ENCODE measurements around the gene SAMD8.

The SAMD8 gene

DNA sequence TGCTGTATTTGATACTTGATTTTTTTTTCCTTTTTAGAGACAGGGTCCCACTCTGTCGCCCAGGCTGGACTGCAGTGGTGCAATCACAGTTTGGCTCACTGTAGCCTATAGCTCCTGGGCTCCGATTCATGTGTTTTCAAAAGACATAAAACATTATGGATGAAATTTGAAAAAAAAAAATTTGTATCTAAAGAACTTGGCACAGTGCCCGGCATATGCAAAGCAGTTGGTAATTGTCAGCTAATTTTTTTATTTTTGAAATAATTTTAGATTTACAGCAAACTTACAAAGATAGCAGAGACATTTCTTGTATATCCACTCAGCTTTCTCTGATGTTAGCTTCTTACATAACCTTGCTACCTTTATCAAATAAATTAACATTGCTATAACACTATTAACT is 20.3 kb upstream of the SAMD8 start:
- Histone ChIP-seq H3K4me3 (ENCODE audit: low read depth, low read length) (no peak overlapping the region), H3K9me3 (no peaks in the 10 kb centered on the region)
- DNase-seq = no peak

DNA sequence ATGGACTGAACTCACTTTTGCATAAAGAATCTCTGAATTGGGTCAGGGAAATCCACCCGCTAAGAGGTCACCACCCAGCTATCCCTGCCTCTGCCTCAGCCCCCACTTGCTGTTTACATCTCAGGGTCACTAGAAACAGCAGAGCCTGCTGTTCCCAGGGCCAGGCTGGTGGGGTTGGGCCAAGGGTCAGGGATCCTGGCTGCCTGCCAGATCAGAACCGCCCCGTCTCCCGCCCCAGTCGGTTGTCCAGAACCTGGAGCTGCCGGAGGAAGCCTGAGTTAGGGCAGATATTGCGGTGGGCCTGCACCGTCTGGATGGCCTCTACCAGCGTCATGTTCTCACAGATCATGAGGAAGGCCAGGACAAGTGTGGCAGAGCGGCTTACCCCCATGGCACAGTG is 17.0 kb upstream of the SAMD8 start:
- no peak for DNase-seq
- H3K4me1 ChIP-seq = no peaks in the 10 kb centered on the region
- TF ChIP-seq, protein P1, sequence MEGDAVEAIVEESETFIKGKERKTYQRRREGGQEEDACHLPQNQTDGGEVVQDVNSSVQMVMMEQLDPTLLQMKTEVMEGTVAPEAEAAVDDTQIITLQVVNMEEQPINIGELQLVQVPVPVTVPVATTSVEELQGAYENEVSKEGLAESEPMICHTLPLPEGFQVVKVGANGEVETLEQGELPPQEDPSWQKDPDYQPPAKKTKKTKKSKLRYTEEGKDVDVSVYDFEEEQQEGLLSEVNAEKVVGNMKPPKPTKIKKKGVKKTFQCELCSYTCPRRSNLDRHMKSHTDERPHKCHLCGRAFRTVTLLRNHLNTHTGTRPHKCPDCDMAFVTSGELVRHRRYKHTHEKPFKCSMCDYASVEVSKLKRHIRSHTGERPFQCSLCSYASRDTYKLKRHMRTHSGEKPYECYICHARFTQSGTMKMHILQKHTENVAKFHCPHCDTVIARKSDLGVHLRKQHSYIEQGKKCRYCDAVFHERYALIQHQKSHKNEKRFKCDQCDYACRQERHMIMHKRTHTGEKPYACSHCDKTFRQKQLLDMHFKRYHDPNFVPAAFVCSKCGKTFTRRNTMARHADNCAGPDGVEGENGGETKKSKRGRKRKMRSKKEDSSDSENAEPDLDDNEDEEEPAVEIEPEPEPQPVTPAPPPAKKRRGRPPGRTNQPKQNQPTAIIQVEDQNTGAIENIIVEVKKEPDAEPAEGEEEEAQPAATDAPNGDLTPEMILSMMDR (IDR thresholded peaks at IDR 0.05; ENCODE audit: low read depth, low read length) = no peak
- no peak overlapping the region for H3K4me3 ChIP-seq (ENCODE audit: low read depth, low read length)
- no peaks in the 10 kb centered on the region for H3K9me3 ChIP-seq
- H3K36me3 ChIP-seq = no peaks in the 10 kb centered on the region
- no peaks in the 10 kb centered on the region for H3K27me3 ChIP-seq

More for the DNA sequence above, 20.3 kb upstream of the SAMD8 start:
- H3K36me3 ChIP-seq = no peaks in the 10 kb centered on the region
- H3K27me3 ChIP-seq = no peaks in the 10 kb centered on the region
- no peaks in the 10 kb centered on the region for H3K4me1 ChIP-seq
- TF ChIP-seq, protein P1 (IDR thresholded peaks at IDR 0.05; ENCODE audit: low read depth, low read length) = no peak

DNA sequence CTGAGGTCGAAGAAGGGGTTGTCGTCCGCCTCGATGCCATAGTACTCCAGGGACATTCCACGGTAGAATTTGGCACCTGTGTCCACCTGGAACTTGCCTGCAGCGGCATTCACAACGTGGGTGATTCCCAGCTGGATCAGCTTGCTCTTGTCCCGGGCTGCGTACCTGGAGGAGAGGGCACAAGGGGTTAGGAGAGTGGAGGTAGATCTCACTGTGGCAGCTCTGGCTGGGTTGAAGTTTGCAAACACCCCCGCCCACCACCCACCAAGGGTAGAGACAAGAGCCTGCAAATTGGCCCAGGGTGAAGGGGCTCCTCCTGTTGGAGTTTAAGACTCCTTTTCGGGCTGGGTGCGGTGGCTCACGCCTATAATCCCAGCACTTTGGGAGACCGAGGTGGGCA is 15.8 kb upstream of the SAMD8 start:
- H3K4me3 ChIP-seq (ENCODE audit: low read depth, low read length) = no peak overlapping the region
- TF ChIP-seq, protein P1 (IDR thresholded peaks at IDR 0.05; ENCODE audit: low read depth, low read length) = no peak
- no peaks in the 10 kb centered on the region for H3K4me1 ChIP-seq
- H3K9me3 ChIP-seq = no peaks in the 10 kb centered on the region
- no peaks in the 10 kb centered on the region for H3K36me3 ChIP-seq
- no peak for DNase-seq
- no peaks in the 10 kb centered on the region for H3K27me3 ChIP-seq

DNA sequence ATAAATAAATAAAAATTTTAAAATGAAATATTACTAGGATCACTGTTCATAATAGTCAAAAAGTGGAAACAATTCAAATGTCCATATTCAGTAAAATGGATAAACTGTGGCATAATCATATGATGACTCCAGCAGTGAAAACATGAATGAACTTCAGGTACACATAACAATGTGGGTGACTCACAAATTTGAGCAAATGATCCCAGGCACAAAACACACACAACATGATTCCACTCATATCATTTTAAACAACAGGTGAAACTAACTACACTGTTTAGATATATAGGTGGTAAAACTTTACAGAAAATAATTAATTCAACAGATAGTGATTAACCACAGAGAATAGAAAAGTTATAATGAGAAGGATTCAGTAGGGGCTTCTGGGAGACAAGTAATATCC is 14.7 kb upstream of the SAMD8 start:
- Histone ChIP-seq H3K27me3 (no peaks in the 10 kb centered on the region), H3K36me3 (no peaks in the 10 kb centered on the region), H3K4me3 (ENCODE audit: low read depth, low read length) (no peak overlapping the region), H3K4me1 (no peaks in the 10 kb centered on the region), H3K9me3 (no peaks in the 10 kb centered on the region)
- TF ChIP-seq, protein P1 (IDR thresholded peaks at IDR 0.05; ENCODE audit: low read depth, low read length) = no peak
- DNase-seq = no peak

DNA sequence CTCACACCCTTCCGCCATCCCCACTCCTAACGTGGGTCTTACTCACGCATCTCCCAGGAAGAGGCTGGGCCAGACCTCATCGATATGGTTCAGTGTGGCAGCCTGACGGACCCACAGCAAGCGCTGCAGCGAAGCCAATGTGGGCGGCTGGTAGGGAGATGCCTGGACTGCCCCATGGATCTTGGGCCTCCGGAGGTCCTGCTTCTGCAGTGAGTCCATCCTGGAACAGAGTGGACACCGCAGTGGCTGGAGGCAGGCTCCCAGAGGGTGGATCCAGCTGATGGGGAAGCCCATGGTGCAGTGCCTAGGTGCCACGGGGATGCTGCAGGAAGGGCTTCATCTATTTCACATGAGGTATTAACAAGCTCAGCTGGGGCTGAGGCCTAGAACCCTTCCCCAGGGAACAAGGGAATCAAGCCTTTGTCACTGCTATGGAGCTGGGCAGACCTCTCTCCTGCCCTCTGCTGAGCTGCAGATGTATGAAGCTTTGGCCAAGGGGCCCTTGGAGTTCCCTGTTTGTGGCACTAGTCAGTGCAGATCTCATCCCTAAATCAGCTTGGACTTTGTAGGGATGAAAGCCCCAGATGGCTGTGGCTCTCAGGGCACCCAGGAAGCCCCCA is 13.7 kb upstream of the SAMD8 start:
- Histone ChIP-seq H3K9me3 (no peaks in the 10 kb centered on the region), H3K36me3 (no peaks in the 10 kb centered on the region), H3K4me1 (no peaks in the 10 kb centered on the region), H3K4me3 (ENCODE audit: low read depth, low read length) (no peak overlapping the region), H3K27me3 (no peaks in the 10 kb centered on the region)
- TF ChIP-seq, protein P1 (IDR thresholded peaks at IDR 0.05; ENCODE audit: low read depth, low read length) = peak; percentile 49
- peak; percentile 36 for DNase-seq

DNA sequence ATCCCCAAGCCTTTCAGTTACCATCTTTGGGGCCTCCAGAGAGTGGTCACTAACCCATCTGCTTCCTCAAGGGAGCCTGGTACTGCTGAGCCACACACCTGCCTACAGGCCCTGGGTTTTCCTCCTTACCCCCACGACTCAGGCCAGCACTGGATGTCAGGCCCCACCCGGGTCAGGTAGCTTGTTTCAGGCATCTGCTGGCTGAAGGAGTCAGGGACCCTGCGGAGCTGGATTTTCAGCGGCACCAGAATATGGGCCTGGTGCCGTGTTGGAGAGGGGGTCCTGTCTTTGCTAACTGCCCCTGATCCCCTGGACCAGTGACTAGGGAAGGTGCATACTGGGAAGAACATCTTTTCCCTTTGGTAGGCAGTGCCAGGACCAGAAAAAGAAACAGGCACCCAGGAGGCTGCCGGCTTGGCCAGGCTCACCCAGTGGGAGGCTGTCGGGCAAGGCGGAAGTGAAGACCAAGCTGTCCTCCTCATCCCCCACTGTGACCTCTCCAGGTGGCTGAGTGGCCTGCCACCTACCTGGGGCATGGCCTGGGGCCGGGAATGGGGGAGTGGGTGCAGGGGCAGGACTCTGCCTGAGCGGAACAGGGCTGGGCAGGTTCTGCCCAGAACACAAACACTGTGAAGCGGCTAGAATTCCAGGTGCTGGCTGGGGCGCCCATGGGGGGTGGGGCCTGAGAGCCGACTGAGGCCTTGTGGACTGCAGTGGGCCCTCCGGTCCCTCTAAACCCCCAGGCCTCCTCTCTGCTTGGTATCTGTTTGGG is 12.4 kb upstream of the SAMD8 start:
- H3K4me1 ChIP-seq = no peaks in the 10 kb centered on the region
- no peak for DNase-seq
- H3K27me3 ChIP-seq = no peaks in the 10 kb centered on the region
- H3K9me3 ChIP-seq = no peaks in the 10 kb centered on the region
- no peak overlapping the region for H3K4me3 ChIP-seq (ENCODE audit: low read depth, low read length)
- H3K36me3 ChIP-seq = no peaks in the 10 kb centered on the region
- TF ChIP-seq, protein P1 (IDR thresholded peaks at IDR 0.05; ENCODE audit: low read depth, low read length) = no peak

Data from BE2C (cell line).